GM15510 (cell line): ENCODE data around the gene PTTG2.

Experiments
- POLR2A ChIP-seq: IDR thresholded peaks from 3 replicates; pipeline ENCODE4 v1.6.1; 2011; ENCODE audit warnings: borderline replicate concordance; ENCODE audit not compliant: insufficient read length; ENCODE audit errors: extremely low read depth

PTTG2 gene

DNA sequence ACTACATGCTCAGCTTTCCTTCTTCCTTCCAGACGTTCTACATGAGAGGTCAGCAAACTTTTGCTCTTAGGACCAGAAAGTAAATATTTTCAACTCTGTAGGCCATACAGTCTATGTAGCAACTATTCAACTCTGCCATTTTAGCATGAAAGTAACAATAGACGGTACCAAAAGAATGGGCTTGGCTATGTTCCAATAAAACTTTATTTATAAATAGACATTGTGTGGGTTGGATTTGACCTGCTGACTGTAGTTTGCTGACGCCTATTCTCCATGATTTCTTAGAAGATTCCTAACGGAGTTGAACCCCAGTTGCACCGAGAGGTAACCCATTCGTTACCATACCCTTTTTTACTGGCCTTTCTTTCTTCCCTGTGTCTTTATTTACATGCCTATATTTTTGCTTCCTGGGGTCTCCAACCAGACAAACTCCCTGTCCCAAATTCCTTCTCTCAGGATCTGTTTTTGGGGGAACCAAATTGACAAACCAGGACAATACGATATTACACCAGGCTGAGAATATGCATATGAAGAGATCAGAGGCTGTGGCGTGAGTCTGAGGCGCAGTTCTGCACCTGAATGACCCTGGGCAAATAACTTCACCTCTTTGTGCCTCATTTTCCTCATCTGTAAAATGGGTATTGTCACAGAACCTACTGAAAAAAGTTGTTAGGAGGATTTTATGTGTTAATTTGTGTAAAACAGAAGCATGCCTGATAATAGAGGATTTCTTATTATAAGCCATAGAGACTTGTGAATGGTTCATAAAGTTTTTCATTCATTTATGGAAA, 10.4 kb upstream of the PTTG2 start:
- no peak for TF ChIP-seq POLR2A

GRCh38 chr4:37951461-37952352, 8.5 kb upstream of the PTTG2 start:
- no peak for TF ChIP-seq POLR2A

GRCh38 chr4:37953156-37953555, 7.0 kb upstream of the PTTG2 start:
- TF ChIP-seq POLR2A, result no peak

- no peak for TF ChIP-seq POLR2A
Measured at GRCh38 chr4:37953620-37954293, 6.4 kb upstream of the PTTG2 start.

DNA sequence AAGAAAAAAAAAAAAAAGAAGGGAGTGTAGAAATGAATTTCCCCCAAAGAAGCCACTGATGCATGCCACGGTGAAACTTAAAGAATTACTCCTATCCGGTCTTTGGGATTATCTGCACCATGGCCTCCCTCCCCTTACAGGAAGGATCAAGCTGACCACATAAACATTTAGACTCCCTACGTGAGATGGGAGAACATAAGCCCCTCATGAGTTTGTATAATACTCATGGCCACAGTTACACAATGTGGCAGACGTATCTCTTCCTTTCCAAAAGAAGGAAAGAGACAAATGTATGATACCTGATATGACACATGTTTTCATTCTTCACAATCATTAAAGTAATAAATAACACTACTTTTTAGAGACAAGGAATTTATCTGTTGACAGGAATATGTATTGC, 3.3 kb upstream of the PTTG2 start:
- no peak for TF ChIP-seq POLR2A

- TF ChIP-seq POLR2A, result no peak
Measured at GRCh38 chr4:37958932-37959331, 1.3 kb upstream of the PTTG2 start.

GRCh38 chr4:37960679-37961450, 667 bp downstream of the PTTG2 start:
- TF ChIP-seq POLR2A, result no peak

- no peak for TF ChIP-seq POLR2A
Measured at GRCh38 chr4:37964734-37965457, 4.7 kb downstream of the PTTG2 start.

DNA sequence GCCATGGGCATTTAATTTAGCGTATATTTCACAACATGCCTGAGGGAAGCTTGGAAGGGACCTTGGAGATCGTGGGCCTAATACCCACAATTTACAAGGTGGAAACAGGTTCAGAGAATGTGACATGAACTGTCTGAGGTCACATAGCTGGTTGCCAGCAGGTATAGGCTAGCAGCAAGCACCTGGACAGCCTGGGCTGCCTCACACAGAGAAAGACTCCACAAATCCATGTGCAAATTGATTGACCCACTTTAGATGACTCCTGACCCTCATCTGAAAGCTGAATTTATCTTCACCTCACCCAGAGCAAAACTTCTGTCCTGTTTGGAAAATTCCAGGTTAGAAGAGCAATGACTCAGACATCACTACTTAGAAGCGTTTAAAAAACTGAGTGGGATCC, 5.8 kb downstream of the PTTG2 start:
- no peak for TF ChIP-seq POLR2A

DNA sequence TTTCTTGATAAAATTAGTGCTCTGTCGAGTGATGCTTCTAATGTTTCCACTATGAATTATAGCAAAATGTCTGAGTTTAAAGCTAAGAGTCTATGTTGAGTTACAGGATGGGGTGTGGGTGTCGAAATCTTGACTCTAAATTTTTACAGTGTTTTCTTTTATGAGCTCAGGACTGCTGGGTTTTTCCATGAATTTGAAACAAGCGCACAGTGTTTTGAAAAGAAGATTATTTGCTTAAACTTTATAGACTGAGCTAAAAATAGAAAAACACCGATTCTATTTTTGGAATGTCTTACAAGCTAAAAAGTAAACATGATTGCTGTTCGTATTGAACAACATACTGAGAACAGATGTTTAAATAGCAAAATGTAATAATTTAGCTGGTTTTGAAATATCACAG, 7.5 kb downstream of the PTTG2 start:
- no peak for TF ChIP-seq POLR2A

DNA sequence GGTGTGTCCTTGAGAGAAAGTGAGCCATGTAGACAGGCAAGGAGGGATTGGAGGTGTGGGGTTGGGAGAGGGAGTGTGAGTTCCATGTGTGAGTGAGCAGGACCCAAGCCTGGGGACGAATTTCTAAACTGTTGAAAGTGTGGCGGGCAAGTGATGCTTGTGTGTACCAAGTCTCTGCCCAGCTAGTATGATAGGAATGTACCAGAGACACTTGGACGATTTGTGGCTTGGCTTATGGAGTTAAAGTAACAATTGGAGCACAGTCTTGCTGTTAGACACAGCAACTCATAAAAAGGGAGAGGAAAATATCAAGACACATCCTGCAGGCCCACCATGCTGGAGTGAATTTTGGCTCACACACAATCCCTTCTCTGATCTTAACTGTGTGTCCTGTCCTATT, 8.5 kb downstream of the PTTG2 start:
- no peak for TF ChIP-seq POLR2A

- no peak for TF ChIP-seq POLR2A
Measured at GRCh38 chr4:37970702-37971101, 10.5 kb downstream of the PTTG2 start.

DNA sequence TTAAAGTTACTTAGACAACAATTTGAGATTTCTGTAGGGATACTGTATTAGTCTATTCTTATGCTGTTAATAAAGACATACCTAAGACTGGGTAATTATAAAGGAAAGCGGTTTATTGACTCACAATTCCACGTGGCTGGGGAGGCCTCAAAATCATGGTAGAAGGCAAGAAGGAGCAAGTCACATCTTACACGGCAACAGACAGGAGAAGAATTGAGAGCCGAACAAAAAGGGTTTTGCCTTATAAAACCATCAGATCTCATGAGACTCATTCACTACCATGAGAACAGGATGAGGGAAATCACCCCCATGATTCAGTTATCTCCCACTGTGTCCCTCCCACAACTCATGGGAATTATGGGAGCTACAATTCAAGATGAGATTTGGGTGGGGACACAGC, 11.0 kb downstream of the PTTG2 start:
- no peak for TF ChIP-seq POLR2A

DNA sequence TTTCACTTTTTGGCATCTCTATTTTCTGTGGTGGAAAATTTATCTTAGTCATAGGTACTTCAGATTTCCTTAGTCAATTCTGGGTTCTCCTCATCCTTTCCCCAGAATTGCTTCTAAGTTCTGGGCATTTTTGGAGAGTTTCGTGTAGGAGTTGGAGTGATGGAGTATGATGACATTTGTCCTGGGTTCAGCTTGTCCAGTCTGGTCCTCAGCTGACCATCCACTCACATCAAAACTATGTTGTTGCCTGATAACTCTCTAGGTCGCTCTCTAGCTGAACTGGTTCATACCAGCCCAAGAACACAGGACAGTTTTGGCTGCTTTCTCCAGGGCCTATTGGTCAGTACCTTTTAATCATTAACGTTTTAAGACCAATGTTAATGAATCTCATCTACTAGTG, 13.2 kb downstream of the PTTG2 start:
- no peak for TF ChIP-seq POLR2A
